ENCODE measurements around the gene RNASE1.
A peak's percentile ranks its signal among the peaks of the same experiment; 100 is the strongest.

The RNASE1 gene

GRCh38 chr14:20807304-20808161 lies 4.9 kb upstream of the RNASE1 start:
- DNase-seq: no peak

DNA sequence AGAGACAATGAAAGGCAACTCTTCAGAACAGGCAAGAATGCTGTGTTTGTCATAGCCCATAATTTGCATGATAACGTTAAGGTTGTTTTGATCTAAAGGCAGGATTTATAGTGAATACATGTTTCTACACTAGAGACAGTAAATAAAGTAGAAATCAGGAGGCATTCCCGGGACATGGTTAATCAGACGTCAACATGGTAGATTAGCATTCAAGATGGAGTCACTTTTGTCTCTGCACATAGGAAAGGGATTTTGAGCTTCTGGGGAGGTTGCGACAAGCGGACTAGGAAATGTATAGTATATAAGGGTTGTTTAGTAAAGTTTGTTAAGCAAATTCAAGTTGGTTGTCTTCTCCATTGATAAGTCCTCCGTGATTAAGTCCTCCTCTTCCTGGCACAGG lies 2.8 kb upstream of the RNASE1 start:
- DNase-seq: no peak

DNA sequence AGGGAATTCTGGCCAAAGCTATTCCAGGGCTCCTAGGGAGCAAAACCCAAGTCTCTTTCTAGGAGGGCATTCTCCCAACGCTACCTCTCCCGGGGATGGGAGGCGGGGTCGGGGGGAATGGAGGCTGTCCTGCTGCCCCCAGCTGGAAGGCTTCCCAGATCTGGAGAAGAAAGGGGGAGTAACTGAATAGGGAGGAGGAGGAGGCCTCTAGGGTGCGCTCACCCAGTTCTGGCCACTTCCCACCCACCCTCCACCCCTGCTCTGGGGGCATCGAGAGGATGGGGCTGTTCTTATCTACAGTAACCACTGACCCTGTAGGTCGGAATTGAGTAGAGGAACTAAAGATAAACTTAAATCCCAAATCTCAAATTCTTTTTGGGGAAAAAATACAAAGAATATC lies 579 bp upstream of the RNASE1 start:
- no peak for DNase-seq

DNA sequence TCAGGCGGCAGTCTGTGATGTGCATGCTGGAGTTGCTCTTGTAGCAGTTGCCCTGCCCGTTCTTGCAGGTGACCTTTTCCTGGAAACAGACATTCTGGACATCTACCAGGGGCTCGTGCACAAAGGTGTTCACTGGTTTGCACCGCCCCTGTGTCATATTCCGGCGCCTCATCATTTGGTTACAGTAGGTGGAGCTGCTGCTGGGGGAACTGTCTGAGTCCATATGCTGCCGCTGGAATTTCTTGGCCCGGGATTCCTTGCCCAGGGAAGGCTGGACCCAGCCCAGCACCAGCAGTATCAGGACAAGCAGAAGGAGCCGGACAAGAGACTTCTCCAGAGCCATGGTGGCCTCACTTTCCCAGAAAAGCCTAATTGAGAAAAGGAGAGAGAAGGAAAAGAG lies 918 bp downstream of the RNASE1 start:
- DNase-seq: peak; percentile 61

- DNase-seq: peak; percentile 59
These were observed 2.6 kb downstream of the RNASE1 start for GRCh38 chr14:20799892-20800544.

- peak; percentile 59 for DNase-seq
These were observed 3.2 kb downstream of the RNASE1 start for GRCh38 chr14:20799456-20799891.

DNA sequence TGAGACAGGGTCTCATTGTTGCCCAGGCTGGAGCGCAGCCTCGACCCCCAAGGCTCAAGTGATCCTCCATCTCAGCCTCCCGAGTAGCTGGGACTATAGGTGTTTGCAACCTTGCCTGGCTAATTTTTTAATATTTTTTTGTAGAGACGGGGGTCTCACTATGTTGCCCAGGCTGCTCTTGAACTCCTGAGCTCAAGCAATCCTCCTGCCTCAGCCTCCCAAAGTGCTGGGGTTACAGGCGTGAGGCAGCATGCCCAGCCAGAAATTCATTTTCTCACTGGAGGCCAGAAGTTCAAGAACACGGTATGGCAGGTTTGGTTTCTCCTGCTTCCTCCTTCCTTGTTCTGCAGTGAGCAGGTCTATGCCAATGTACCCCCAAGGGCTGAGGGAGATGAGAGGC lies 3.7 kb downstream of the RNASE1 start:
- DNase-seq: no peak

DNA sequence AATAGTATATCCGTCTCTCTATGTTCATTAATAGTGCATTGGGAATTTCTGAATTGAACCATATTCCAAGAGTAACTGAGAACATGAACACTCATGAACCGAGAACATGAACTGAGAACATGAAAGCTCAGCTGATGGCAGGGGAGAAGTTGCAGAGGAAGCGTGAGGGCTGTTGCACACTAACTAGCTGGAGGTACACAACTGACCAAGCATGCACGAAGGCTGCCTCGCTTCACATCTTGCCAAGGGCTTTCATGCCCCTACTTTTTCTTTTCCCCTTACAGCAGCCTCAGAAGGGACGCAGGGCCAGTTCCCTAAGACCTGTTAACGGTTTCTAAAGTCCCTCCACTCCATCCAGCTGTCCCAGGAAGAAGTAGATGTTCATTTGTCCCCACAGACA lies 4.3 kb downstream of the RNASE1 start:
- DNase-seq: peak; percentile 23

GRCh38 chr14:20797164-20797563 lies 5.5 kb downstream of the RNASE1 start:
- no peak for DNase-seq

GRCh38 chr14:20794644-20795369 lies 7.8 kb downstream of the RNASE1 start:
- DNase-seq: no peak

DNA sequence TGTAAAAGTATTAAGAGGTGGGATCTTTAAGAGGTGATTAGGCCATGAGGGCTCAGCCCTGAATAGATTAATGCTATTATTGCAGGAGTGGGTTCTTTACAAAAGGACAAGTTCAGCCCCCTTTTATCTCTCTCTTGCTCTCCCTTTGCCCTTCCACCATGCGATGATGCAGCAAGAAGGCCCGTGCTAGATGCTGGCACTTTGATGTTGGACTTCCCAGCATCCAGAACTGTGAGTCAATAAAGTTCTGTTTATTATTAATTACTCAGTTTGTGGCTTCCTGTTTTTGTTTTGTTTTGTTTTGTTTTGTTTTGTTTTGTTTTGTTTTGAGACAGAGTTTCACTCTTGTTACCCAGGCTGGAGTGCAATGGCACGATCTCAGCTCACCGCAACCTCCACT lies 10.1 kb downstream of the RNASE1 start:
- DNase-seq: no peak

GRCh38 chr14:20791597-20791996 lies 11.0 kb downstream of the RNASE1 start:
- DNase-seq: no peak

DNA sequence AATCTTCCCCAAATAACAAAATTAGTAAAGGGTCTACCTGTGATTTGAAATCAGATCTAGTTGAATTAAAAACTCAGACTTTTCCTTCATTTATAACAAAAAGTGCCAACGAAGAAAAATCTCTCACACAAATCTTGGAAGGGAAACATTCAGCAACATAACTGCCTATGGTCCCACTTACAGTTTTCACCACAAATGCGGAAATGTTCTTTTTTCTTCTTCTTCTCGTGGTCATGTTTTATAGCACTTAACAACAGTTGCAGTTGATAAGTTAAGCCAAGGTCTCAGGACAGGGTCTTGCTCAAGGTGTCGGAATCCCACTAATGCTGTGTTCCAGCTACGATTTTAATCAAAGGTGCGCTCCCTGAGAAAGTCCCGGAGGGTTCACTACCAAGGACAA lies 11.5 kb downstream of the RNASE1 start:
- no peak for DNase-seq

DNA sequence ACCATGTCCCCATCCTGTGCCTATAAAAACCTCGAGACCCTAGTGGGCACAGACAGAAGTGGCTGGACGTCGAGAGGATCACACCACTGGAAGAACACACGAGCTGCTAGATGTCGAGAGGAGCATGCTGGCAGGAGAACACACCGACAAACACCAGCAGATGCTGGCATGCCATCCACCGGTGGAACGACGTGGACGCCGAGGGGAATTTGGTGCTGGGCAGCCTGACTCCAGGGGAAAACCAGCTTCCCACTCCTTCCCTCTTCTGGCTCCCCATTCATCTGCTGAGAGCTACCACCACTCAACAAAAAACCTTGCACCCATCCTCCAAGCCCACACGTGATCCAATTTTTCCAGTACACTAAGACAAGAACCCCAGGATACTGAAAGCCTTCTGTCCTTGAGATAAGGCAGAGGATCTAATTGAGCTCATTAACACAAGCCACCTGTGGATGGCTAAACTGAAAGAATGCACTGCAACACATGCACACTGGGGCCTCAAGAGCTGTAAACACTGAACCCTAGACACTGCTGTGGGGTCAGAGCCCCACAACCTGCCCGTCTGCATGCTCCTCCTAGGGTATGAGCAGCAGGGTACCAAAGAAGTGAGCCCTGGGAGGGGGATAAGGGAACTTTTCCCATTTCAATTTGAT lies 12.1 kb downstream of the RNASE1 start:
- no peak for DNase-seq

GRCh38 chr14:20789230-20789813 lies 13.3 kb downstream of the RNASE1 start:
- no peak for DNase-seq

DNA sequence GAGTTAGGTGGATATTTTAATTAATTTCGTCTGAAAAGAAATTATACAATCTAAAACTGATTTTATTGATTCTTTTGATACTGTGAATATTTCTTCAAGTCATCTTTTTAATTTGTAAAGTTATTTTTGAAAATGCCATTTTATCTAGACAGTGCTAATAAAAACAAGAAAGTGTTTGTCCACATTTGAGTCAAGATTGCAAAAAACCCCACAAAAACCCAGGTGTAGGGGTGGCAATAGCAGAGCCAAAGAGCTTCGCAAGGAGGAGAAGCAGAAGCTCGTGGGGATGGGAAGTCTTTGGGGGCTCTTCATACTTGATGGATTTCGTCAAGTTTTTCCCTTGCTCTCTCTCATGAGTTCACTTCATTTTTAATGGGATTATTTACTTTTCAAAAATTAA lies 15.6 kb downstream of the RNASE1 start:
- DNase-seq: no peak

DNA sequence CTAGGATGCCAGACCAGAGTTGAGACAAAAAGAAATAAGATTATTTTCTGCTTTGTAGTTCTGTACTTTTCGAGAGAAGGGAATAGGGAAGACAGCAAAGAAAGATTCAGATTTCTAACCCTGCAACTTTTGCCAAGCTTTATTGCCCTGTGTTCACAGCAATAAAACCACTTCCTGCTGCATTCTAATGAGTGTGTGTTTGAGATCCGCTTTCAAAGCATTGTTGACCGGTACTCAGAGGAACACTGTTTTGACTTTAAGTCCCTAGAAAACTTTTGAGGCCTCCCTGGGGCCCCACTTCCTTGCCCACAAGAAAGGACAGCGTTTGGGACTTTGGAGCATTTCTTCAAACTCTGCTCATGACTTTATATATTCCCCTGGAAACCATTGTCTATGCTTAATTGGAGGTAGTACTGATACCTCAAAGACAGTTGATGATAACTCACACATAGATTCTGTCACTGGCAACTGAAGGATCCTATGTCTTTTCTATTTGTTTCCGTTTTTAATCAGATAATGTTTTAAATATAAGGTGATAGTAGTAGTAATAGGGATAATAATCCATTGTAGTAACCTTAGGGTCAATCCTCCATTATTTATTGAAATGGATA lies 20.3 kb downstream of the RNASE1 start:
- peak; percentile 34 for DNase-seq

- DNase-seq: no peak
These were observed 20.8 kb downstream of the RNASE1 start for GRCh38 chr14:20781803-20782202.

DNA sequence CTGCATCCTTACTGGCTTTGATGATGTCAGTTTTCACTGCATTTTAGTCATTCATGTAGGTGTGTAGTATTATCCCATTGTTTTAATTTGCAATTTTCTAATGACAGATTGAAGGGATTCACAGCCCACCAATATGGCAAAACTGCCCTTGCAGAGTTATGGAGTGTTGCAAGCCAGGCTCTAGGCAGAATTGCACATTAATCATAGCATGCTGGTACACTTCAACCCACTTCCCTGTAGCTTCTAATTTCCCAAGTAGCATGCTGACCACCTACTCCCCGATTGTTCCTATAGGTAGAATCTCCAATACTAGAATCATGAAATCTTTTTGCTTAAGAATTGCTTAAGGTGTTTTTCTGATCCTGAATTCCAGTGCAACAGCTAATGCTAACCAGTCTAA lies 26.7 kb downstream of the RNASE1 start:
- no peak for DNase-seq

DNA sequence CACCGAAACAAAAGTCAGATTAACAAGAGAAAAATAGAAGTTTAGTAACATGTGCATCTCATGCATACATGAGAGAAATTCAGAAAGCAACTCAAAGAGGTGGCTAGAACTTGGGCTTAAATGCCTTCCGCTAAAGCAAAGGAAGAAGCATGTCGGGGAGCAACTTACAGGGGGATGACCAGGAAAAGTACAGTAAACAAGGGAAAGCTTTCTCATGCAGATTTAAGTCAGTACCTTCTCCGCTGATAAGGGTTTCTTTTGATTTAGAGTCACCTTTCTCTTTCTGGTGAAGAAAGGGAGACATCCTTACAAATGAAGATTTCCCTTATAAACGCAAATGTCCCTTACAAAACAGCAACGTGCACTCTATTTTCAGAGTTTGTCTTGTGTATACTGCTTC lies 27.6 kb downstream of the RNASE1 start:
- DNase-seq: no peak

GRCh38 chr14:20774258-20774824 lies 28.3 kb downstream of the RNASE1 start:
- DNase-seq: no peak

DNA sequence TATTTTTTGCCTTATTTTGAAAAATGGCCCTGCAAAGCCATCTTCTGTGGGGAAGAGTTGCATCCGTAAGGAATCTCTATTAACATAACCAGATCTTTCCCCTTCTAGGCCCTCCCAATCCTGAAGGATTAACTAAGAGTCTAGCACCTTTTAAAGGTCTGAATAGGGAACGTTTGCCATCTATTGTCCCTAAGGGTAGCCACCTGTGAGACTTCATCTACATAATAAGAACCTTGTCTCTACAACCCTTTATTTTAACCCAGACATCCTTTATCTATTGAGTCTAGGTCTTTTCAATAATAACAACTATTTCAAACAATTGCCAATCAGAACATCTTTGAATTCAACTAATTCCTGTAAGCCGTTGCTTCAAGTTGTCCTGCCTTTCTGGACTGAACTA lies 30.0 kb downstream of the RNASE1 start:
- DNase-seq: no peak
